Activated CD4-positive, alpha-beta T cell treated with anti-CD3 and anti-CD28 coated beads for 48 hours (primary cell): ENCODE measurements around the gene RAD51B.
"Not testable (repeated sequence)": the region's sequence is repeated elsewhere in the genome, so short reads cannot be mapped to it uniquely, and the experiment has no call there.

ENCODE experiments used
- DNase-seq: peaks from one replicate; pipeline ENCODE4 v3.0.0-alpha.2; 2020

Gene RAD51B

DNA sequence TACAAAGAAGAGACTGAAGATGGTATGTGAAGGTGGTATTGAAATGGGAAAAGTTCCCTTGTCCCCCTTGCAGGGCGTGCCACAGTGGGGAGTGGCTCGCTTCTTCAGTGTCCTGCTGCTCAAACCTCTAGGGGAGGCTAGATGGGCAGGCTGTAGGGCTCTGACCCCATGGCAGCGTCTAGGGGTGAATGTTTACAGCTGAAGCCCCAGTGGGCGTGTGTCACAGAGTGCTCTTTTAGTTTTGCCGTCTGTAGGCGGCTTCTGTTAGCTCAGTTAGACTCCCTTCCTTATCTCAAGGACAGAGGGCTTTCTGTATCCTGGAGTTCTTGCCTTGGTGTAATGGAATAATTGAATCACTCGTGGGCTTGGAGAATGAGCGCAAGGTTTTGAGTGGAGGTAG is 266.2 kb downstream of the RAD51B start:
- DNase-seq: no peak

DNA sequence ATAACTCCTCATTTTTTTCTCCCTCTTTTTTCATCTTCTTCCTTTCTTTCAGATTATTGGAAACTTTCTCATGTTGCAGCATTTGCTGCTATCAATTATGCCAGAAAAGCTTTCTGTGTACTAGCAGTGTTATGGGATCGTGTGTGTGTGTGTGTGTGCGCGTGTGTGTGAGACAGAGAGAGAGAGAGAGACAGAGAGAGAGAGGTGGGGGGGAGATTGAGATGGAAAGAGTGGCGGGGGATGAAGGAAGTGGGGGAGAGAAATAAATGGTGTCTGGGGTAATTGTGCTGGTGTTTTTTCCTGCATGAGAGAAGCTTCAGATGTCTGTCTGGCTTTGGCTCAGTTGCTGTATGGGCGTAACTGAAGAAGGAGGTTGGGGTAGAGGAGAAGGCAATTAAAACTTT is 268.9 kb downstream of the RAD51B start:
- no peak for DNase-seq

DNA sequence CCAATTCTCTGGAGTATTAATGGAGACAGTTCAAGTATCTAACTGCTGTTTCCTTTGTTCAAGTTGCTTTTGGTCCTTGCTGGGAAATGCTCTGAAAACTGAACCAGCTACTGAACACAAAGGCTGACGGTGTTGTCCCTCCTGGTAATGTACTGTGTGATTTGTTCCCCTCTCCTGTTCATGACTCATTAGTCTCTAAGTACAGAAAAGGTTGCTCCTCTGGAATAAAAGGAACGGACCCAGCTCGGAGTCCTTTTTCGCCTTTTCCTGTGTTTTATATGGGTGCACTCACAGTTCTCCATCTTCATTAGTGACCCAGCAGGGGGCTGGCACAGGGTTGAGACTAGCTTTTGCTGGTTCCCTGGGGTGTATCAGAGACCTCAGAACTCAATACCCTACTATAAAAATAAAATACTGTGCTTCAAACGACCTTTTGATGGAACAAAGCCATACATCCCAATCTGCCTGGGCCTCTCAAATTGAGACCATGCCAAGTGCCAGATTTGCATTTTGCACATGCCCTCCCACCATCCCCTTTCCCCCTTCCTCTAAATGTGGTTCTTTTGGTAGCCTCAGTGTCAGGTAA is 269.7 kb downstream of the RAD51B start:
- DNase-seq: no peak

DNA sequence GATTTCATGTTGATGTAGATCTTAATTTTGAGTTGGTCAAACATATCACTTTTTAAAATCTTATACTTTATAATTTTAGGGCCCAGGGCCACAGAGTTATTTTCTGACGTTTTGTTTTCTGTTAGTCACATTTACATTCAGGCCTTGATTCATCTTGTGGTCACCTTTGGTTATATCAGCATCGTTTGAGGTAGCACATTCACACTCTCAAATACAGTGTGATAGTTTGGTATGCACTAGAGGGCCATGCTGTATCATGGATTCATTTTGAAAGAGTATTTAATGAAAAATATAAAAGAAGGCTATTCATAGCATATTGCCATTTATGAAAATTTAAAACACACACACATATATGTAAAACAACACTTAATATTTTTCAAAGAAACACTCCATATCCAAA is 274.6 kb downstream of the RAD51B start:
- DNase-seq: no peak

DNA sequence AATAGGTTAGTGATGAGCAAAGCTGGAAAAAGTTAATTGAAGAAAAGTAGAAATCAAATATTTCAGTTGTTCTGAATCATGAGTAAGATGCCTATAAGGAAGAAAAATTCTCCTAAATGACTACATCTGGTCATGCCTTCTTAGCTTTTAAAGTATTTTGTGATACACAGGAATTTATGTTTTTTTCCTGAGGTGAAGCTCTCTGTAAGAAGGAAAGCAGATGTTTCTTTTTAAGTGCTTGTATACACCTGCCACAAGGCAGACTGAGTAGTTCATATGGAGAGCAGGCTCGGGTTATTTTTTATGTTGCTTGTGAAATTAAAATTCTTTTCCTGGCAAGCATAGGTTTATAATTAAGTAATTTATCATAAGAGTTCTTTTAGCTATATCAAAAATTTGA is 275.2 kb downstream of the RAD51B start:
- DNase-seq: no peak

DNA sequence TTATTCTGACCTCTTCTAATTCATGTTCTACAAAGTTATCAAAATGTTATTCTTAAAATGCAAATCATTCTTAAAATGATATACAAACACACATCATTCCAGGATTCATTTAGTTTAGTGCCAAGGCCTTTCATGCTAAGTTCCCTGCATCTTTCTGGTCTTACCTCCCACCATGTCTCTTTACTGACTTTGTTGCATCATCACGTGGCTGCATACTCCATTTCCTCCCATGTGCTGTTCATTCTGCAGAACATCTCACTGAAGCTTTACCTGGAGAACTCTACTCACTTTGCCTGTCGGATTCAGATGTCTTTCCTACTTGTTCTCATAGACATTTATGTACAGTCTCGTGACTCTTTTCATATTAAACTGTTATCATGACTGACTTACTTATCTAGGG is 278.1 kb downstream of the RAD51B start:
- DNase-seq: no peak

DNA sequence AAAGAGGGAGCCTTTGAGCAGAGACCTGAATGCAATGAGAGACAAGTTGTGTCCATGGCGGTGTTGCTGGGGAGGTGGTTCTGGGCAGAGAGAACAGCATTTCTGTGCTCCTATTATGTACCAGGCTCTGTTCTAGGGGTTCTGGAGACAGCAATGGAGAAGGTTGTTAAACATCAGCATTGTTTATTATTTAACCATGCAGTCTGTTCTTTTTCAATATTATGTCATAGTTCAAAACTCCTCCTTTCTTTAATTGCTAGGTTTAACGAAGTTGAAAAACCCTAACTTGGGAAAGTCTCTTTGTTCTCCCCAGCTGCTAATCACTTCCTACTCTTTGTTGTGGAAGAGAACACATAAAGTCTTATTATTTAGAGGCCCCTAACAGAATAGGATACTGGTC is 279.3 kb downstream of the RAD51B start:
- no peak for DNase-seq

DNA sequence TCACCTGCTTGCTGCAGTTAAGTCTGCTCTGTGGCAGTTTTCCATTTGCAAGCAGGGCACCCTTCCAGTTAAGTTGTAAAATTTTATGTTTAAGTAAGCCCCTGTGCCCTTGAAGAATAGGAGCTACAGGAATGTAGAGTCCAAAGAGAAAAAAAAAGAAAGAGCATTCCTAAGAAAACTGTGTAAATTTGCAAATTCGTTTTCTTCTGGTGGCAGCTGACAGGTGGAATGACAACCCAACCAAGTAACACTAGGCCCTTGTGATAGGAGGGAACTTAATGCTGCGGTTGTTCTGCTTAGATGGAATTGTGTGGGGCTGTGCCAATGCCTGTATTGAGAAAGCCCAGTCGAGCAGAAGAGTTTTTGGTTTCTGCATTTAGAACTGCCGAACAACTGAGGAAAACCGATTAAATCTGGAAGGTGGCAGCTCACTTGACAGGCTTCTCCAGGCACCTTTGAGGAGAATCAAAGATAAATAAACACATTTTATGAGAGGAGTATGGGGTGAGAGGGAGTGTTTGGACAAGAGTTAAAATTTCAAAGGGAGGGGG is 280.0 kb downstream of the RAD51B start:
- no peak for DNase-seq

DNA sequence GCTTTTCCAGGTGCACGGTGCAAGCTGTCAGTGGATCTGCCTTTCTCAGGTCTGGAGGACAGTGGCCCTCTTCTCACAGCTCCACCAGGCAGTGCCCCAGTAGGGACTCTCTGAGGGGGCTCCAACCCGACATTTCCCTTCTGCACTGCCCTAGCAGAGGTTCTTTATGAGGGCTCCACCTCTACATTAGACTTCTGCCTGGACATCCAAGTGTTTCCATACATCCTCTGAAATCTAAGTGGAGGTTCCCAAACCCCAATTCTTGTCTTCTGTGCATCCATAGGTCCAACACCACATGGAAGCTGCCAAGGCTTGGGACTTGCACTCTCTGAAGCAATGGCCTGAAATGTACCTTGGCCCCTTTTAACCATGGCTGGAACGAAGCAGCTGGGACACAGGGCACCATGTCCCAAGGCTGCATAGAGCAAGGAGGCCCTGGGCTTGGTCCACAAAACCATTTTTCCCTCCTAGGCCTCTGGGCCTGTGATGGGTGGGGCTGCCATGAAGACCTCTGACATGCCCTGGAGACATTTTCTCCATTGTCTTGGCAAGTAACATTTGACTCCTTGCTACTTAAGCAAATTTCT is 282.2 kb downstream of the RAD51B start:
- not testable (repeated sequence) for DNase-seq

DNA sequence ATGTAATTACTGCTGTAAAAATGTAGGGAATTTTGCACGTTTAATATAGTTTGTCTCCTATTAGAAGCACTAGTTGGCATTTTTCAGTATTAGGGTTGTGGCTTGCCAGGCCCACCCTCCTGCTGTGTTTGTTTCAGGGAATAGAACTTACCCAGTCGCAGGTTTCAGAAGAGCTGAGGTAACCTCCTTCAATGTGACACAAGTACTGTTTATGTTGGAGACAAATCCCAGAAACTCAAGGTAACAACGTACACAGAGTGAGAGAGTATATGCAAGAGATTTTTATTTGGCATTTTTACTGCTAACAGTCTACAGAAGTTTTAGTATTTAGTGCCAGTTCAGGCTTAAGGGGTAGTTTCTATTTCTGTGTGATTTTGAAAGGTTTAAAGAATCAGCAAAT is 284.3 kb downstream of the RAD51B start:
- no peak for DNase-seq

DNA sequence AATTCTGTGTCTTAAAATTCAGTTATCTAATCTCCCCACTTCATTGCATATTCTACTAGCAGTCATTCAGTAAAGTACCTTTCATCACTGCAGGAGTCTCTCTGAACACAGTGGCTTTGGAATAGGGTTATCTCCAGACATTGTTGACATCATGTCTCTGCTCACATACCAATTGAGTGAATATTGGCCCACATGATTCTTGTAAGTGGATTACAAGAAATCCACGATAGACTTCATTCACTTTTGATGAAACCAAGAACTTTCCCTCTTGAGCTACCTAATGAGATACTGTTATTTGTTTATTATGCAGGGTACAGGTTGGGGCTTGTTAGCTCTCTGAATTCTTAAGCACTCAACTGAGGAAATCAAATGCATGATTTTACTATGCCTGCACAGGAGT is 284.9 kb downstream of the RAD51B start:
- no peak for DNase-seq

DNA sequence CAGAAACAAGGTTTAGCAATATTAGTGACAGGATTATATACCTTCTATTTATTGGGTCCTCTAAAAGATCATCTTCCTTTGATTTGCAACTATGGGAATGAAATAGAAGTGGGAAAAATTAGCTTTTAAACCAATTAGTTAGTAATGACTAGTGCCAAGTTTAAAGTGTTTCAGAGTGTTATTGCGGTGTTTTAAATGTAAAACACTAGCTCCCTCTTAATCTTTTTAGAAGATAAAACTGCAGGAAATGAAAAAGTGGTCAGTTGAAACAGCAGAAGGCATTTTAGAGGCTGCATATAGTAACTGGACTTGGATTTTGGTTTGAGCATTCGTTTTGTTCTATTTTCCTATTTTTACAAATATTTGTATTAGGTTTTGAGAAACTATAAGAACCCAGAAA is 286.2 kb downstream of the RAD51B start:
- no peak for DNase-seq

DNA sequence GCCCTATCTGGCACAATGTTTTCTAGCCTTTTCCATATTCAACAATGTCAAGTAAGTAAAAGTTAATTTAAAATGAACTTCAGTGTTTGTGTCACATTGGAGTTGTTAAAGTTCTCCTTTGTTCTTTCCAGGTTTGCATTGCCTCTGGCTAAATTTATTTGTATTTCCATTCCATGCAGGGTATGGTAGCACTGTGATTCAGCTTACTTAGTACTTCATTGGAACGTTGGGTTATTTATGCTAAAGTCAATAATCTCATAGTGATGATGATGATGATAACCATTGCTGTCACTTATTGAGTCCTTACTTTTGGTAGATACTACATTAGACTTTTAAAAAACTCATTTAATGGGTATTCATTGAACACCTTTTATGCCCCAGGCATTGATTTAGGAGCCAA is 286.9 kb downstream of the RAD51B start:
- no peak for DNase-seq

DNA sequence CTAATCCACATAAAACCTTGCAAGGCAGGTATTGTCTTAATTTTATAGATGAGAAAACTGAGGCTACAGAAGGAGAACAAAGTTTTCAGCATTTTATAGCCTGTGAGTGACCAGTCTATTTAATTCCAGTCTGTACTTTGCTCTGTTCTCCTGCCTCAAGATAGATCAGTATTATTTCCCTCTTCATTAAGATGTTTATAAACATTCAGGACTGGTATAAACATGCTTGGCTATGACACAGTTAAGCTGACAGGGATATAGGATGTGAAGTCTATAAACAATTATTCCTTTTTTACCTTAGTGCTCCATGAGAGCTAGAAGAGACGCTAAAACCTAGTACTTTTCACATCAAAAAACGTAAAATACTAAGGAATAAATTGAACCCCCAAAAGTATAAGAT is 287.3 kb downstream of the RAD51B start:
- no peak for DNase-seq

DNA sequence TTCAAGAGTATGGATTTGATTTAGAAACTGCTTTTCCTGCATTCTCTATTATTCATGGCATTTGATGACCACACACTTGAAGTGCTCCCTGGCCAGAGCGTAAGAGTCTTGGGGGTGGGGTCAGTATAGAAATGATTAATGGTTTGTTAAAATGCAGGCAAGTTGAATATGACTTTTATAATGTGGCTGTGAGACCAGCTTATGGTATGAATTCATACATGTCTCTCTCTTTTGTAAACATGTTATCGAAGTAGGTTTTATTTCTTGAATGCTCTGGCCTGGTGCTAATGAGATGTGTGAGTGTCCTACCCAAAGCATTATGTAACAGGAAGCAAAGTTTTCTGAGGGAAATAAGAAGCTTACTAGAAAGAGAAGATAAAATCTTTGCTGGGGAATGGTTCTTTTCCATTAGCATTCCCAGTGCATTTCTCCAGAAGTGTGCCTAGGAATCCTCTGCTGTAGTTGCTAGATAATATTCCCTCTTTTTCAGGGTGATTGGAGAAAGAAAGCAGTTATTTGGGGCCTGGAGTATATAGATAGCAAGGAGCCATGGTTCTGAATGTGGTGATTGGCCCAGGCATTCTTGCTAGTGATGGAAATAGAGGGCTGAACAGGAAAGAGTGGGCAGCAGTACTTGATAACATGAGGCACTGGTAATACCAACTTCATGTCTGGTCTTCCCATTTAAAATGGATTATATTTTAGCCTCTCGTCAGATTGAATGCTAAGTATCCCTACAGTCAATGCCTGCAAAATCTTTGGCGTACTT is 289.7 kb downstream of the RAD51B start:
- no peak for DNase-seq

DNA sequence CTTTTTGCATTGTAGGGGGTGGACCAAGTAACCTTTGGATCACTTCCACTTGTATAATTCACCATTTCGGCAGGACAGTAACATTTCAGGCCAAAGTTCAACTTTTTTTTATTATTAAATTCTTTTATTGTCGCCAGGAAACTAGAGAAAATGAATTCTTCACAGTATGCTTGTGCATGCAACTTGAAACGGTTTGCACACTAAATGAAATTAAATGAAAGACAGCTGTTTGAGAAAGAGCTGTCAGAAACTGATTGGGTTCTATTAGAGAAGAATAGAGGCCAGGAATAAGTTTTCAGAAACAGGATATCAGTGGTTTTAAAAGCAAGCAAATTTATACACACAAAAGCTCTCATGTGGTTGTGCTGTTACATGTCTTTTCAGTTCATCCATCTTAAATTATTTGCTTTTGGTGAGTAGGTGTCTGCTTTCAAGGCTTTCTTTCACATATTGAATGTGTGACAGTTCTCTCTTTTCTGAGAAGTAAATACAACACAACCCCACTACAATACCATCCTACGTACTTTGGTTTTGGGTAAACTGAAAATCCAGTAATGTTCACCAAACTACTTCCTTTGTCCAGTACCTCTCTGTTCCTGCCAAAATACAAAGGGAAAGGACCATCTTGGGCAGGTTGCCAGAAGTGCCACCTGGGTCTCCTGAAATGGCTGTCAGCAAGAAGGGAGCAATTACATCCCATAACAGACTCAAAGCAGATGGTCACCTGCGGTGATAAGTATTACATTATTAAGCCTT is 291.7 kb downstream of the RAD51B start:
- DNase-seq: no peak

DNA sequence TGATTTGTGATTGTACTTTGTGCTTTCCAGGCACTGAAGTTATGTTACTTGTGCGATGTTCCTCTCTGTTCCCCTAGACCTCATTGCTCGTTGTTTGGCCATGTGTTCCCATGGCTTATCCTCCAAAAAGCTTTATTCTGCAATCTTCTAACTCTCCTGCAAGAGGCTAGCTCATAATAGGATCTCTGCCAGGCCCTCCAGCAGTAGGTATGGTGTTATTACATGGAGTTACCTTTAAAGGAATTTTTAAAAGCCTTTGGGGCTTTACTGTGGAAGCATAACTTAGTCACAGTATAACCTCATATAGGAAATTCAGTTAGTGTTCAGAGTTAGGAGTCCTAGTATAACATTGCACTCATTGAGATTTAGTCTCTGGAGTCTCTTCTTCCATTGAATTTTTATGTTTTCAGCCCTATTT is 292.3 kb downstream of the RAD51B start:
- no peak for DNase-seq

DNA sequence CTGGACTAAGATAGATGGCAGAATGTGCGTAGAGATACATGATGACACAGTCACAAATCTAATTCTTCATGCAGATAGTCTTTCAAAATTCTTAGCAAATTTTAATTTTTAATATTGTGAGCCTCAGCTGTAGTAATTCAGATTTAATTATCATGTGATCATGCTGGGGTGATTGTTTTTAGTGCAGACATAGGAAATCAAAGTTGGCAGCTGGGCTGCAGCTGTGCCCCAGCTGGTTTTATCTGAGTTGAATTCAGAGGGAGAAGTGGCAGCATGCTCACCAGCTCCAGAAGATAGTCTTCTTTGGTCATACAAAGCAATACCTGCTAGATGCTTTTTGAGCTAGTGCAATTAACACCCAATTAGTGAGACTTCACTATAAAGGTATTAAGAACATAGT is 292.9 kb downstream of the RAD51B start:
- DNase-seq: no peak

DNA sequence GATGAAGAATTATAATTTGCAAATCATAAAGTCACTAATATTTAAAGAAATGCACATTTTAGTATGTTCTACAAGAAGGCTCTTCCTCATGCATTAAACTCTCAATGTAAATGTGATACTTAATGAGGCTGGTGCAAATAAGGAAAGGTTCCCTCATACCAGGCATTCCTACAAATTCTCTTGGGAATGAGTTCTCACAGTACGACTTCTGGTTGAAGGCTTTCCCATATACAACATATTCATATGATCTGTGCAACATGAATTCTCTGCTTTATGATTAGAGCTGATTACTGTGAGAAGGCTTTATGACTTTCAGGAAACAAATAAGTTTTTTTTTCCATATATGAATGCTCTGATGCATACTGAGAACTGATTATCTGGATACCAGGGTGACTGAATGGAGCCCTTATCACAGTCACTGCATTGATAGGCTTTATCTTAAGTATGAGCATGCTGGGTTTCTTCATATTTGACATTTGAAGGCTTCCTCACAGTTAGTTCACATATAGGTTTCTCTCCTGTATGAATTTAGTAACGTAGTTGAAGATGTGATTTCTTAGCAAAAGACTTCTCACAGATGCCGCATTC is 293.9 kb downstream of the RAD51B start:
- no peak for DNase-seq

DNA sequence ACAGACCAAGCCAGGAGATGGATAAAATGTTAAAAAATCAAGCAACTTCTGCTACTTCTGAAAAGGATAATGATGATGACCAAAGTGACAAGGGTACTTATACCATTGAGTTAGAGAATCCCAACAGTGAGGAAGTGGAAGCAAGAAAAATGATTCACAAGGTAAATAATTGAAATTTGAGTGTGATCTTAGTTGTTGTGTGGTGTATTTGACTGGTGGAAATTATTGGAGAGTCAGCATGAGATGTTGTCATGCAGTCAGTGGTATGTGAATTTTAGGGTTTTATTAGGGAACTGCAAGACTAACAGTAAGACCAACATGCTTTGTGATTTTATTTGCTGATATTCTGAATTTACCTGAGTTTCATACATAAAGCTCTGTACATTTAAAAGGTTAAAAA is 296.4 kb downstream of the RAD51B start:
- not testable (repeated sequence) for DNase-seq

DNA sequence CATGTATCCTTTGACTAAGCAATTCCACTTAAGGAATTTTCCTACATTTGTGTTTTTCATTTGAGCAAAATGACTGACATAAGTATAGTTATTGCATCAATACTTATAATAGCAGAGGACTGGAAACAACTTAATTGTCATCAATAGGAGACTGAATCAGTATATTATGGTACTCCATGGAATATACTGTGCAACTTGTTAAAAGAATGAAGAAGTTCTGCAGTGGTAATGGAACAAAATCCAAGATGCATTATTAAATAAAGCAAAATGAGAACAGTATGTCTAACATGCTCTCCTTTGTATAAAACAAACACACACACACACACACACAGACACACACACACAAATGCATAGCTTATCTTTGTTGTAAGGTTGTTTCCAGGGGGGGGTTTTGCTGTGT is 303.1 kb downstream of the RAD51B start:
- DNase-seq: no peak

DNA sequence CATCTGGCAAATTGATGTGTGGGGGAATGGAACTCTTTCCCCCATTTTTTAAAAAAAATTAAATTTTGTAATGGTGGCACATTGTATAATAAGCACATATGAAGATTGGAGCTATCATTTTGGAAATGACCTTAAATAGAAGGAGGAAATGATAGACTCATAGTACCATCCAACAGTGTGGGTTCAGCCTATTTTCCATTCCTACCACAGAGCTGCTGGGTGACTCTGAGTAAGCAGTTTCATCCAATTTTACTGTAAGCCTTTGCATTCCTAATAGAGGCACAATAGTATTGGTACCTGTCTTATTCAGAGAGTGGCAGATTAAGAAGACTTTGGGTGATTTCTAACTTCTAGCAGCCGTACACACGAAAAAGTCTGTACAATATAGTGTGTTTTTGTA is 304.5 kb downstream of the RAD51B start:
- no peak for DNase-seq
